HG03066 (cell line): ENCODE data around the gene CALHM6.

Experiments used
- ATAC-seq: cut with Tn5 transposase; IDR thresholded peaks from one replicate; pipeline ENCODE4 v1.9.1; 2021; ENCODE audit warnings: low read depth; ENCODE audit not compliant: unreplicated experiment

CALHM6 gene

GRCh38 chr6:116461331-116461931 is at the start of gene CALHM6:
Gene CALHM6, plus strand, starts transcription at chr6:116461375. Its CDS starts 555 bp downstream, at chr6:116461930.
- ATAC-seq: peak; percentile 5

GRCh38 chr6:116412270-116412669 is 48.9 kb upstream of the CALHM6 start:
- ATAC-seq: no peak

GRCh38 chr6:116413357-116413756 is 47.8 kb upstream of the CALHM6 start:
- ATAC-seq: no peak

- ATAC-seq: no peak
These were observed 43.5 kb upstream of the CALHM6 start for GRCh38 chr6:116417661-116418060.

GRCh38 chr6:116419069-116419786 is 41.9 kb upstream of the CALHM6 start:
- no peak for ATAC-seq

- no peak for ATAC-seq
These were observed 40.8 kb upstream of the CALHM6 start for GRCh38 chr6:116420341-116420740.

GRCh38 chr6:116422238-116422637 is 38.9 kb upstream of the CALHM6 start:
- no peak for ATAC-seq

GRCh38 chr6:116424001-116424400 is 37.2 kb upstream of the CALHM6 start:
- ATAC-seq: no peak

GRCh38 chr6:116426551-116426950 is 34.6 kb upstream of the CALHM6 start:
- no peak for ATAC-seq

- no peak for ATAC-seq
These were observed 32.1 kb upstream of the CALHM6 start for GRCh38 chr6:116429111-116429510.

- no peak for ATAC-seq
These were observed 30.3 kb upstream of the CALHM6 start for GRCh38 chr6:116430860-116431259.

GRCh38 chr6:116431964-116432595 is 29.1 kb upstream of the CALHM6 start:
- ATAC-seq: no peak

- ATAC-seq: no peak
These were observed 27.9 kb upstream of the CALHM6 start for GRCh38 chr6:116433206-116433712.

- ATAC-seq: no peak
These were observed 27.0 kb upstream of the CALHM6 start for GRCh38 chr6:116434056-116434725.

- ATAC-seq: no peak
These were observed 24.6 kb upstream of the CALHM6 start for GRCh38 chr6:116436586-116436985.

- no peak for ATAC-seq
These were observed 23.5 kb upstream of the CALHM6 start for GRCh38 chr6:116437656-116438055.

- ATAC-seq: no peak
These were observed 22.4 kb upstream of the CALHM6 start for GRCh38 chr6:116438590-116439448.

GRCh38 chr6:116439522-116440051 is 21.6 kb upstream of the CALHM6 start:
- ATAC-seq: no peak

GRCh38 chr6:116443105-116443504 is 18.1 kb upstream of the CALHM6 start:
- ATAC-seq: no peak

GRCh38 chr6:116444092-116444491 is 17.1 kb upstream of the CALHM6 start:
- no peak for ATAC-seq
